ENCODE results near the gene GH1. TPM values are rescaled to one million over a fixed set of nuclear protein-coding genes. Genes with fewer than 3 reads are reported as not detected.
A peak's percentile ranks its signal among the peaks of the same experiment; 100 is the strongest.
"Not testable (repeated sequence)": the region's sequence is repeated elsewhere in the genome, so short reads cannot be mapped to it uniquely, and the experiment has no call there.

Gene GH1
- total and polyA plus RNA-seq, 9 of the 15 experiments (the other 6 are each of a cell fraction or from before 2014, with no cell fraction given) = not detected

GRCh38 chr17:63869491-63870291, 48.9 kb downstream of the GH1 start:
- in situ Hi-C loops (cut with MboI); H3K4me3 ChIP-seq; H4K20me1 ChIP-seq (replicated peaks; ENCODE audit: control insufficient read depth, insufficient read depth, low read length); FAIRE-seq; H3K9ac ChIP-seq (ENCODE audit: insufficient read depth in 1 of 2, low read depth in 2 of 2, low read length in 2 of 2); H3K27me3 ChIP-seq (ENCODE audit: control insufficient read depth in 2 of 2, insufficient read depth in 2 of 2, low read length in 2 of 2); H3K9me1 ChIP-seq (ENCODE audit: control insufficient read depth, insufficient read depth, low read length); H2AFZ ChIP-seq (ENCODE audit: low read depth, low read length); H3K27ac ChIP-seq (ENCODE audit: extremely low read depth, low read depth, low read length); H3K79me2 ChIP-seq (ENCODE audit: control insufficient read depth, insufficient read depth, low read length); CTCF ChIA-PET (ENCODE audit: low intra/inter-chr PET ratio); H3K4me2 ChIP-seq (ENCODE audit: insufficient read depth, low read length); H3K4me1 ChIP-seq (replicated peaks in 1 of 2; ENCODE audit: control insufficient read depth in 2 of 2, insufficient read depth in 2 of 2, low read length in 2 of 2); H3K9me3 ChIP-seq (replicated peaks; ENCODE audit: control insufficient read depth, insufficient read depth, low read depth, low read length); BruUV-seq (replicated peaks); intact Hi-C loops (cut with micrococcal nuclease); H3K36me3 ChIP-seq (ENCODE audit: control insufficient read depth, insufficient read depth, low read length): not testable (repeated sequence)
- POLR2A ChIA-PET = interaction anchor here (1.1 to 1.3 kb wide), 2 partner anchors 9 to 19 kb away, joined by 3 to 5 read pairs; no protein-coding TSS in a partner anchor
- ATAC-seq (peak; percentile 86), DNase-seq (ENCODE audit: extremely low read depth in 1 of 4, low spot score in 3 of 4) (peak; percentile 31 to 49 (median 44))
- 29% methylated on average over 8 of the region's 9 CpGs for WGBS (ENCODE audit: insufficient coverage, low coverage, missing lambda C conversion rate)
- TF ChIP-seq MAFK (IDR thresholded peaks at IDR 0.05; ENCODE audit: low read length) (peak; percentile 70), ZNF316 (IDR thresholded peaks at IDR 0.05) (peak; percentile 89), BHLHE40 (IDR thresholded peaks at IDR 0.05; ENCODE audit: low read length) (peak; percentile 25; the same call in 1 of the 2 replicates), CTCFL (IDR thresholded peaks at IDR 0.05; ENCODE audit: borderline replicate concordance, insufficient read depth, low read depth, low read length, poor library complexity, severe bottlenecking) (peak; percentile 18), MAFG (tag; conservative IDR thresholded peaks at IDR 0.05) (peak; percentile 79), RAD21 (CRISPR knock-in tag; conservative IDR thresholded peaks at IDR 0.05 in 1 of 2, IDR thresholded peaks at IDR 0.05 in 1 of 2) (peak in 1 of 2 experiments; percentile 26; a peak in 1 of 4 replicates), ZNF175 (CRISPR knock-in tag; IDR thresholded peaks at IDR 0.05; ENCODE audit: low read depth) (peak; percentile 39; the same call in 1 of the 2 replicates), CTCF (IDR thresholded peaks at IDR 0.05 in 2 of 3, conservative IDR thresholded peaks at IDR 0.05 in 1 of 3; ENCODE audit: insufficient read depth in 2 of 3, low read depth in 1 of 3, low read length in 3 of 3) (peak; percentile 43 to 56 (median 45)), MAFF (IDR thresholded peaks at IDR 0.05; ENCODE audit: low read length) (peak; percentile 74), C11orf30 (IDR thresholded peaks at IDR 0.05; ENCODE audit: low read depth) (peak; percentile 81)

Measured in K562 (cell line).